ENCODE data around the gene HIPK2. TPM values are rescaled to one million over a fixed set of nuclear protein-coding genes. Genes with fewer than 3 reads are reported as not detected.
A peak's percentile ranks its signal among the peaks of the same experiment; 100 is the strongest.

The HIPK2 gene
- total RNA-seq, 2 donors from 2014 or later: 22.1 to 26.4 TPM

GRCh38 chr7:139804571-139804970, 26.8 kb upstream of the HIPK2 start:
- Histone ChIP-seq H3K27me3 (no peaks in the 10 kb centered on the region), H3K36me3 (replicated peaks in 1 of 2; ENCODE audit: insufficient read depth in 1 of 2, low read depth in 2 of 2) (no peaks in the 10 kb centered on the region), H3K27ac (no peak overlapping the region), H3K4me1 (no peaks in the 10 kb centered on the region), H3K4me3 (no peak overlapping the region), H3K9me3 (no peaks in the 10 kb centered on the region)
- TF ChIP-seq CTCF (IDR thresholded peaks at IDR 0.05) (no peak), POLR2A (IDR thresholded peaks at IDR 0.05) (no peak)
- no peak for DNase-seq
- ATAC-seq: no peak
- intact Hi-C loops (cut with DNase I): no loop called here
- 96% methylated on average over 1 of the region's 1 CpG for WGBS, 2 donors

GRCh38 chr7:139799586-139799985, 21.8 kb upstream of the HIPK2 start:
- no peak overlapping the region for H3K4me3 ChIP-seq
- DNase-seq (peak in 1 of 4 donors; percentile 7), ATAC-seq (no peak)

GRCh38 chr7:139798892-139799291, 21.1 kb upstream of the HIPK2 start:
- Histone ChIP-seq H3K4me3 (no peak overlapping the region), H3K27ac (no peak overlapping the region), H3K4me1 (no peaks in the 10 kb centered on the region), H3K36me3 (replicated peaks in 1 of 2; ENCODE audit: insufficient read depth in 1 of 2, low read depth in 2 of 2) (no peaks in the 10 kb centered on the region), H3K9me3 (no peaks in the 10 kb centered on the region), H3K27me3 (no peaks in the 10 kb centered on the region)
- WGBS, 2 donors: 94% methylated on average over 4 of the region's 4 CpGs
- intact Hi-C loops (cut with DNase I): no loop called here
- DNase-seq (no peak), ATAC-seq (no peak)
- TF ChIP-seq POLR2A (IDR thresholded peaks at IDR 0.05) (no peak), CTCF (IDR thresholded peaks at IDR 0.05) (peak in 1 of 7 experiments; percentile 12)

More at GRCh38 chr7:139799586-139799985, 21.8 kb upstream of the HIPK2 start:
- no peaks in the 10 kb centered on the region for H3K4me1 ChIP-seq
- no peaks in the 10 kb centered on the region for H3K27me3 ChIP-seq
- no peak for TF ChIP-seq CTCF (IDR thresholded peaks at IDR 0.05)
- no peak for TF ChIP-seq POLR2A (IDR thresholded peaks at IDR 0.05)
- no peak overlapping the region for H3K27ac ChIP-seq
- intact Hi-C loops (cut with DNase I): no loop called here
- WGBS, 2 donors: 71 to 86% methylated on average over 2 of the region's 2 CpGs
- H3K36me3 ChIP-seq (replicated peaks in 1 of 2; ENCODE audit: insufficient read depth in 1 of 2, low read depth in 2 of 2): no peaks in the 10 kb centered on the region
- no peaks in the 10 kb centered on the region for H3K9me3 ChIP-seq

- H3K27ac ChIP-seq: no peak overlapping the region
- 33 to 35% methylated on average over 10 of the region's 10 CpGs for WGBS, 2 donors
- intact Hi-C loops (cut with DNase I): no loop called here
- no peaks in the 10 kb centered on the region for H3K36me3 ChIP-seq (replicated peaks in 1 of 2; ENCODE audit: insufficient read depth in 1 of 2, low read depth in 2 of 2)
- DNase-seq (peak in 1 of 4 donors; percentile 7), ATAC-seq (no peak)
- H3K27me3 ChIP-seq: no peaks in the 10 kb centered on the region
- no peak for TF ChIP-seq POLR2A (IDR thresholded peaks at IDR 0.05)
- TF ChIP-seq CTCF (IDR thresholded peaks at IDR 0.05): no peak
- no peaks in the 10 kb centered on the region for H3K9me3 ChIP-seq
- no peak overlapping the region for H3K4me3 ChIP-seq
- H3K4me1 ChIP-seq: no peaks in the 10 kb centered on the region
Observed at GRCh38 chr7:139798221-139798620, 20.4 kb upstream of the HIPK2 start.

- Histone ChIP-seq H3K9me3 (no peaks in the 10 kb centered on the region), H3K36me3 (replicated peaks in 1 of 2; ENCODE audit: insufficient read depth in 1 of 2, low read depth in 2 of 2) (no peaks in the 10 kb centered on the region), H3K4me3 (no peak overlapping the region), H3K27me3 (no peaks in the 10 kb centered on the region), H3K27ac (no peak overlapping the region), H3K4me1 (no peaks in the 10 kb centered on the region)
- TF ChIP-seq CTCF (IDR thresholded peaks at IDR 0.05) (no peak), POLR2A (IDR thresholded peaks at IDR 0.05) (no peak)
- DNase-seq (no peak), ATAC-seq (no peak)
- intact Hi-C loops (cut with DNase I): no loop called here
- 82 to 85% methylated on average over 2 of the region's 2 CpGs for WGBS, 2 donors
Observed at GRCh38 chr7:139797607-139798006, 19.8 kb upstream of the HIPK2 start.

Measured in body of pancreas (tissue), 4 donors.